HG02870 (cell line): ENCODE measurements around the gene MYO9B.
"Not testable (repeated sequence)": the region's sequence is repeated elsewhere in the genome, so short reads cannot be mapped to it uniquely, and the experiment has no call there.

ENCODE experiments used
- ATAC-seq: cut with Tn5 transposase; IDR thresholded peaks from one replicate; pipeline ENCODE4 v1.9.1; 2021; ENCODE audit warnings: mild to moderate bottlenecking, moderate library complexity; ENCODE audit not compliant: unreplicated experiment

The MYO9B gene

DNA sequence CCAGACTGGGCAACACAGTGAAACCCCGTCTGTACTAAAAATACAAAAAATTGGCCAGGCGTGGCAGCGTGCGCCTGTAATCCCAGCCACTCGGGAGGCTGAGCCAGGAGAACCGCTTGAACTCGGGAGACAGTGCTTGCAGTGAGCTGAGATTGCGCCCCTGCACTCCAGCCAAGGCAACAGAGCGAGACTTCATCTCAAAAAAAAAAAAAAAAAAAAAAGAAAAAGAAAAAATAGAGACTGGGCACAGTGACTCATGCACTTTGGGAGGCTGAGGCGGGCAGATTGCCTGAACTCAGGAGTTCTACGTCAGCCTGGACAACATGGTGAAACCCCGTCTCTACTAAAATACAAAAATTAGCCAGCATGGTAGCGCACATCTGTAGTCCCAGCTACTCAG, 69.2 kb downstream of the MYO9B start:
- not testable (repeated sequence) for ATAC-seq

- ATAC-seq: no peak
Measured at GRCh38 chr19:17145546-17146497, 70.2 kb downstream of the MYO9B start.

DNA sequence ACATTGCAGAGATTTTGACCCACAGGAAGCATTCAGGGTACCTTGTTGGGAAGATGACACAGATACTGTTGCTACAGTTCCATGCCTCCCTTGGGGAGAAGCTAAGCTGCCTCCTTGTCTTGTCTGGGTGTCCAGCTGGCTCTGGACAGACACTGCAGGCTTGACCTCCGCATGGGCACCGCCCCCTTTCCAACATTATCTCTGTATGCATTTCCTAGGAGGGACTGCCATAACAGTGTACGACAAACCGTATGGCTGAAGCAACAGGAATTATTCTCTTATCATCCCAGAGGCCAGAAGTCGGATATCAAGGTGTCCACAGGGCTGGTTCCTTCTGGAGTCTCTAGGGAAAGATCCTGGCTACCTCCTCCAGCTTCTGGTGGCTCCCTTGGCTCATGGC, 72.6 kb downstream of the MYO9B start:
- no peak for ATAC-seq

- ATAC-seq: no peak
Measured at GRCh38 chr19:17149393-17150135, 74.0 kb downstream of the MYO9B start.

GRCh38 chr19:17153996-17154395, 78.4 kb downstream of the MYO9B start:
- ATAC-seq: no peak

DNA sequence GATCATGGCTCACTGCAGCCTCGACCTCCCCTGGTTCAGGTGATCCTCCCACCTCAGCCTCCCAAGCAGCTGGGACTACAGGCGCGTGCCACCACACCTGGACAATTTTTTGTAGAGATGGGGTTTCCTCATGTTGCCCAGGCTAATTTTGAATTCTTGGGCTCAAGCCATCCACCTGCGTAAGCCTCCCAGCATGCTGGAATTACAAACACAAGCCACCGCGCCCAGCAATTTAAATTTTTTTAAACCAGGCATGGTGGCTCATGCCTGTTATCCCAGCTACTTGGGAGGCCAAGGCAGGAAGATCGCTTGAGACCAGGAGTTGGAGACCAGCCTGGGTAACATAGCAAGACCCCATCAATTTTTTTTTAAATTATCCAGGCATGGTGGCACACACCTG, 79.7 kb downstream of the MYO9B start:
- ATAC-seq: no peak

GRCh38 chr19:17156296-17156946, 80.8 kb downstream of the MYO9B start:
- no peak for ATAC-seq

DNA sequence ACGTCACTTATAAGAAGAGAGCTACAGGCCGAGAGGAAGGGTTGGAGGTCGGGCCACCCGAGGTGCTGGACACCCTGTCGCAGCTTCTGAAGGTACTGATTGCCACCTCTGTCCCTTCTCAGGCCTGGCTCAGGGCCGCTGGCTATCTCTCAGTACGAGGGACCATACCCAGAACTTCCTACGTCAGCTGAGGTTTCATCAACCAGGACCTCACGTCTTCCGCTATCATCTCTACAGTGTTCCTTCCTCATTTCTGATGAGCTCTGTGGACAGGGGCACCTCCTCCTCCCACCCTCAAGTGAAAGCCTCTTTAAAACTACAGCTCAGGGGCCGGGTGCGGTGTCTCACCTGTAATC, 81.3 kb downstream of the MYO9B start:
- ATAC-seq: no peak

- no peak for ATAC-seq
Measured at GRCh38 chr19:17158584-17158983, 83.0 kb downstream of the MYO9B start.

- ATAC-seq: no peak
Measured at GRCh38 chr19:17159466-17160393, 84.2 kb downstream of the MYO9B start.

DNA sequence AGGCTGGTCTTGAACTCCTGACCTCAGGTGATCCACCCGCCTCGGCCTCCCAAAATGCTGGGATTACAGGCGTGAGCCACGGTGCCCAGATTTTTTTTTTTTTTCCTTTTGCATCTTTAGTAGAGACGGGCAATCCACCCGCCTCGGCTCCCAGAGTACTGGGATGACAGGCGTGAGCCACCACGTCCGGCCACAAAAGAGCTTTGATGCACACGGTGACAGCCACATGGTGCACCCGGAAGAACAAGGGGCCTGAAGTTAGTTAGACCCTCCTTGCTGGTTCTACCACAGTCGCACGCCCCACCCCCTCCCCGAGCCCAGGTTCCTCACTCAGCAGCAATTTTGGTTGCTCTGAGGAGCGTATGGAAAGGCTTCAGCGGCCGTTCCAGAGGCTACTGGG, 85.3 kb downstream of the MYO9B start:
- ATAC-seq: no peak

DNA sequence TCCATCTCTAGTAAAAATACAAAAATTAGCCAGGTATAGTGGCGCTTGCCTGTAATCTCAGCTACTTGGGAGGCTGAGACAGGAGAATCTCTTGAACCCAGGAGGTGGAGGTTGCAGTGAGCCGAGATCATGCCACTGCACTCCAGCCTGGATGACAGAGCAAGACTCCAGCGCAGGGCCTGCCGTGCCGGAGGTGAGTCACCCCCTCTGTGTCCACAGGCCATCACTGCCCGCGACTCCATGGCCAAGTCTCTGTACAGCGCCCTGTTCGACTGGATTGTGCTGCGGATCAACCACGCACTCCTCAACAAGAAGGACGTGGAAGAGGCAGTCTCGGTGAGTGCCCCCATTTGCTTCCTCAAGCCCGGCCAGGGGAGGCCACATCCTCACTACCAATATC, 86.6 kb downstream of the MYO9B start:
- ATAC-seq: not testable (repeated sequence)

- ATAC-seq: no peak
Measured at GRCh38 chr19:17162580-17162979, 87.0 kb downstream of the MYO9B start.

DNA sequence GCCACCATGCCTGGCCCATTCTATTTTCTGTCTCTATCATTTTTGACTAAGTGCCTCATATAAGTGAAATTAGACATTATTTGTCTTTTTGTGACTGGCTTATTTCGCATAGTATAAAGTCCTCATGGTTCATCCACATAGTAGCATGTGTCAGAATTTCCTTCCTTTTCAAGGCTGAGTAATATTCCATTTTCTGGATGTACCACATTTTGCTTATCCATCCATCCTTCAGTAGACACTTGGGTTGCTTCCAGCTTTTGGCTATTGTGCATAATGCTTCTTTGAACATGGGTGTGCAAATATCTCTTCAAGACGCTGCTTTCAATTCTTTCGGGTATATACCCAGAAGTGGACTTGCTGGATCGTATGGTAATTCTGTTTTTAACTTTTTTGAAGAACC, 88.1 kb downstream of the MYO9B start:
- ATAC-seq: no peak

DNA sequence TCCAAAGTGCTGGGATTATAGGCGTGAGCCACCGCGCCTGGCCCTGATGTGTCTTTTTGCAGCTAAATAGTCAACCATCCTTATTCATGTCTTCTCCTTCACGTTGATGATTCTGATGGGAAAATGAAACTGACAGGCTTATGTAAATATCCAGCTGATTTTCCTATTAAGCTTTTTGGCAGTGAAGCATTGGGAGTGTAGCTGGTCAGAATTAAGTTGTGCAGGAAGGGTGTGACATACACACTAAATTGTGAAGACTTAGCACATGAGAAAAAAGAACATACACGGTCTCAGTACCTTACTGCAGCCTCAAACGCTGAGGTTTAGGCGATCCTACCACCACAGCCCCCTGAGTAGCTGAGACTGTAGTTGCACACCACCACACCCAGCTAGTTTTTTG, 89.1 kb downstream of the MYO9B start:
- no peak for ATAC-seq

- ATAC-seq: no peak
Measured at GRCh38 chr19:17165715-17166114, 90.1 kb downstream of the MYO9B start.

DNA sequence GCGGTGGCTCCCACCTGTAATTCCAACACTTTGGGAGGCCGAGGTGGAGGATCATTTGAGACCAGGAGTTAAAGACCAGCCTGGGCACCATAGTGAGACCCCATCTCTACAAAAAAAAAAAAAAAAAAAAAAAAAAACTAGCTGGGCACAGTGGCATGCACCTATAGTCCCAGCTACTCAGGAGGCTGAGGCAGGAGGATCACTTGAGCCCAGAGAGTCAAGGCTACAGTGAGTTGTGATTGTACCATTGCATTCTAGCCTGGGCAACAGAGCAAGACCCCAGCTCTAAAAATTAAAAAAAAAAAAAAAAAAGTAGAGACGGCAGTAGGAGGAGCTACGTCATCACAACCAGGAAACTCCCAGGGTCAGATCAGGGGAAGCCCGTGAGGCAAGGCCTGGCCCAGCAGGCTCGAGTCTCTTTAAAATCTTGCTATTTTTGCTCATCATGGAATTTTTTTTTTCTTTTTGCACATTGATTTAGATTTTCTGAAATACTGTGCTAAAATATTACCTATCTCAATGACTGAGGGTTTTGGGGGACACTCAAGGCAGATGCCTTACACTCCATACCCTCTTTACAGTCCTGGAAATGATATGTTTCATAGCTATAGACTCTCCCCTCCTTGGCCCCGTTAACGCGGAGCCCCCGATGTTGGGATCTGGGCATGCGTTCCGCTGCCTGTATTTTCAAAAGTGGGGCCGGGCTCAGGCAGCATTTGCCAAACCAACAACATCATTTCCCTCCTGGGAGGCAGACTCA, 95.1 kb downstream of the MYO9B start:
- ATAC-seq: no peak

- no peak for ATAC-seq
Measured at GRCh38 chr19:17171874-17172273, 96.3 kb downstream of the MYO9B start.

DNA sequence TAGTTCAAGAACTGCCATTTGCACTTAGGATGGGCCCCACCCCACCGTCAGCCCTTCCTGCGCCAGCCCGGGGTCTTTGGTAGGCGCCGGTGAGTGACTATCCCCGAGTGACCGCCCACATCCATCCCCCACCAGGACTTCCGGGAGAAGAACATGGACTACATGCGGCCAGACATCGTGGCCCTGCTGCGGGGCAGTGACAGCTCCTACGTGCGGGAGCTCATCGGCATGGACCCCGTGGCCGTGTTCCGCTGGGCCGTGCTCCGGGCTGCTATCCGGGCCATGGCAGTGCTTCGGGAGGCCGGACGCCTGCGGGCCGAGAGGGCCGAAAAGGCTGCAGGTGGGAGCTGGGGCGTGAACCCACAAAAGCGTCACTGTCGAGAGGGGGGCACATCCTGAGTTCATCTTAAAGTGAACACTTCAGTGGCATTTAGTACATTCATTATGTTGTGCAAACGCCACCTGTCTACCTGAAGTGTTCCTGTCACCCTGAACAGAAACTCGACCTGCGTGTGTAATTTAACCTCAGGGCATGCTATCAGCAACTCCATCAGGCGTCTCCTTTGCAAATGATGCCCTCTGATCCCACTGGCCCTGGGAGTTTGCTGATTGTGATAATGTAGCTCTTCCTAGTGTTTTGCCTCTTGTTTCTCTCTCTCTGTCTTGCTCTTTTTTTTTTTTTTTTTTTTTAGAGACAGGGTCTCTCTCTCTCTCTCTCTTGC, 97.2 kb downstream of the MYO9B start:
- ATAC-seq: no peak
